Chondrocyte (in vitro differentiated cells): ENCODE data around the gene SDHA. TPM values are rescaled to one million over a fixed set of nuclear protein-coding genes. Genes with fewer than 3 reads are reported as not detected.

Experiments used
- DNase-seq: peaks from one replicate; pipeline ENCODE4 v3.0.0; 2021; ENCODE audit warnings: mixed read lengths, low spot score
- H3K27ac Mint-ChIP-seq: one replicate; pipeline ENCODE4 v1.8.0; 2021; ENCODE audit warnings: mild to moderate bottlenecking, moderate library complexity, mixed read lengths; ENCODE audit not compliant: unreplicated experiment
- H3K27me3 Mint-ChIP-seq: 2 replicates; pipeline ENCODE4 v1.8.0; 2021; ENCODE audit warnings: low read depth, mixed read lengths
- H3K36me3 Mint-ChIP-seq: 2 replicates; pipeline ENCODE4 v1.8.0; 2021; ENCODE audit warnings: low read depth, mixed read lengths
- H3K4me1 Mint-ChIP-seq: 2 replicates; pipeline ENCODE4 v1.8.0; 2021; ENCODE audit warnings: low read depth, mild to moderate bottlenecking, mixed read lengths
- H3K4me3 Mint-ChIP-seq: one replicate; pipeline ENCODE4 v1.8.0; 2021; ENCODE audit warnings: mild to moderate bottlenecking, moderate library complexity, mixed read lengths; ENCODE audit not compliant: unreplicated experiment
- H3K9me3 Mint-ChIP-seq: 2 replicates; pipeline ENCODE4 v1.8.0; 2021; ENCODE audit warnings: low read depth, mixed read lengths
- CTCF ChIP-seq: fragments of 200-600 bp; sonication (generic); IDR thresholded peaks from 2 replicates; pipeline ENCODE4 v1.5.0; 2021; ENCODE audit warnings: antibody characterized with exemption, mild to moderate bottlenecking, moderate library complexity
- total RNA-seq: library from RNA; stranded (reverse); gene quantifications from 3 replicates; pipeline ENCODE4 v1.2.1, GENCODE V29; 2021

Gene SDHA
- total RNA-seq, 1 donor from 2014 or later: 81.5 TPM

GRCh38 chr5:189486-189885 lies 28.6 kb upstream of the SDHA start:
- peak; percentile 59 for DNase-seq

GRCh38 chr5:189976-190365 lies 28.1 kb upstream of the SDHA start:
- Mint-ChIP-seq H3K27me3 (no peaks in the 10 kb centered on the region), H3K9me3 (no peaks in the 10 kb centered on the region), H3K36me3 (no peaks in the 10 kb centered on the region), H3K4me3 (no peak overlapping the region), H3K27ac (no peak overlapping the region), H3K4me1 (peaks cover 7% of the 10 kb centered on the region)
- no peak for TF ChIP-seq CTCF
- no peak for DNase-seq

More at GRCh38 chr5:189486-189885, 28.6 kb upstream of the SDHA start:
- Mint-ChIP-seq H3K36me3 (no peaks in the 10 kb centered on the region), H3K4me3 (no peak overlapping the region), H3K4me1 (peaks cover 8% of the 10 kb centered on the region), H3K27ac (no peak overlapping the region), H3K9me3 (no peaks in the 10 kb centered on the region), H3K27me3 (no peaks in the 10 kb centered on the region)
- TF ChIP-seq CTCF: no peak

- Mint-ChIP-seq H3K4me1 (peaks cover 7% of the 10 kb centered on the region), H3K27ac (no peak overlapping the region), H3K4me3 (no peak overlapping the region), H3K36me3 (no peaks in the 10 kb centered on the region), H3K27me3 (no peaks in the 10 kb centered on the region), H3K9me3 (no peaks in the 10 kb centered on the region)
- no peak for TF ChIP-seq CTCF
- DNase-seq: peak; percentile 71
Measured at GRCh38 chr5:190366-191035, 27.6 kb upstream of the SDHA start.

- Mint-ChIP-seq H3K27me3 (no peaks in the 10 kb centered on the region), H3K27ac (no peak within 1 kb of the TSS), H3K9me3 (no peaks in the 10 kb centered on the region), H3K4me1 (peaks cover 7% of the 10 kb centered on the region), H3K36me3 (no peaks in the 10 kb centered on the region), H3K4me3 (no peak within 1 kb of the TSS)
- DNase-seq: no peak
- TF ChIP-seq CTCF: no peak
Measured at GRCh38 chr5:191036-191948, 26.8 kb upstream of the SDHA start, which contains the start of gene LRRC14B. Gene LRRC14B, plus strand, starts transcription at chr5:191495. Its CDS starts 44 bp downstream, at chr5:191539.

GRCh38 chr5:191949-192690 lies 26.0 kb upstream of the SDHA start:
- Mint-ChIP-seq H3K4me1 (peaks cover 7% of the 10 kb centered on the region), H3K4me3 (no peak overlapping the region)
- peak; percentile 86 for DNase-seq

More at GRCh38 chr5:191949-192690, 26.0 kb upstream of the SDHA start:
- no peaks in the 10 kb centered on the region for H3K36me3 Mint-ChIP-seq
- H3K27ac Mint-ChIP-seq: no peak overlapping the region
- H3K27me3 Mint-ChIP-seq: no peaks in the 10 kb centered on the region
- TF ChIP-seq CTCF: no peak
- no peaks in the 10 kb centered on the region for H3K9me3 Mint-ChIP-seq
